ENCODE results near the gene CTIF.

The CTIF gene

GRCh38 chr18:48828194-48828545, 289.3 kb downstream of the CTIF start:
- DNase-seq, result no peak

- no peak for DNase-seq
These were observed 290.0 kb downstream of the CTIF start for GRCh38 chr18:48828691-48829442.

DNA sequence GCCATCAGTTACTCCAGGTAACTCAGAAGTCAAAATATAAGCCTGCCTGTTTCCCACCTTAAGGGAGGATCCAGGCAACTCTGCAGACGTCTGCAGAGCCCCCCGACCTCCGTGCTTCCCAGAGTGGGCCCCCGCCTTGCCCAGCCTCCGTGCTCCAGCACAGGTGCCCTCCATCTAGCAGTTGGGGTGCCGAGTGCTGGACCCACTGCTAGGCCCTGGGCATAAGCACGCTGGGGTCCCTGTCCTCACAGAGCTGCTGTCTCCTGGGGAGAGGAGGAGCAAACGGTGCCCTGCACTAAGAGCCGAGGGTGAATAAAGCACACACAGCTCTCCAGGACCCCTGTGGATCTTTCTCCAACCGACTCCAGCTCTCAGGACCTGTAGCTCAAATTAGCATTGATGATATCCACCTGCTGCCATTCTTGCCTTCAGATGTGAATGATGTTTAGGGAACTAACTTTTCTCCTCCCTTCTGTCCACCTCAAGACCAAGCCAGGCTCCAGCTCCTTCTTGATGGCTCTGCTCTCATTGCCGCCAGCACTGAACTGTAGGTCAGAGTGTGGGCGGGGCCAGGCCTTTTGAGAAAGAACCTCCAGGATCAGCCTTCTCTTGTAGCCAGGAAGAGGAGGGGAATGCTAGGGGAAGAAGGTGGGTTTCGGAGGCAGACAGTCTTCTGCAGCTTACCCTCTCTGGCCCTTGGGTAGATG, 290.8 kb downstream of the CTIF start:
- no peak for DNase-seq

DNA sequence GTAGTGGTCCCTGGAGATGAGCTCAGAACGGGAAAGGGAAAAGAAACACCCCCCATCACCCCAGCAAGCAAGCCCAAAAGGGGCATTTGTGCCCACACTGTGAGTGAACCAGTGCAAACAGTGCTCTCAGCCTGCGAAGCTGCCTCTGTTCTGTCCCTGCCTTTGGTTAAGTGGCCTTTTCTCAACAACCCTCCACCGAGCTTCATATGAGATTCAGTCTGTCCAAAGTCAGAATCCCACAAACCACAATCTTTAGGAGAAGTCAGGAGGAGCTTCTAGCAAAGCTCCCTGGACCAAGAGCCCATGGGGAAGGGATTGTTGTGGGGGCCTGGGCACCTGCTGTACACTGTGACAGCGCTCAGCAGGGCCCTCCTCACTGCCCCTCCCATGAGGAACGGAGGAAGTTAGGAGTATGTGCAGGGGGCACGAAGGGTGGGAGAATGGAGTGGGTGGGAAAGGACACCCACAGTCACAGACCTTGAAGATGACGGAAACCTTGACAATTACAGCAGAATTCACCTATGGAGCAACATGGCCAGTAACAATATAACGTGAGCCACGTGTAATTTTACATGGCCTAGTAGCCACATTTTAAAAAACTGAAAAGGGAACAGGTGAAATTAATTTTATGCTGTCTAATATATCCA, 292.4 kb downstream of the CTIF start:
- no peak for DNase-seq

DNA sequence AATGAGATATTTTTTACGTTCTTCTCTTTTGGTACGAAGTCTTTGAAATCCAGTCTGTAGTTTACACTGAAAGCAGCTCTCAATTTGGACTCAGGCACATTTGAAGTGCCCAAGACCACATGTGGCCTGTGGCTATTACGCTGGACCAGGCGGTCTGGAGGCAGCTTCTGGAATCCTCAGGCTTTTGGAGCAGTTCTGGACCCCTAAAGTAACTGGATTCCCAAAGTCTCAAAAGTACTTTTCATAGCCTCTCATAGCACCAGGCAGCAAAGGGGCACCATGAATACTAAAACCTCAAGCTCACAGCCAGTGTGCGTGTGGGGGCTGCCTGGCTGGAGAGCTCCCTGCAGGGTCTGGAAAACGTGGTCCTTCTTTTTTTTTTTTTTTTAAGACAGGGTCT, 293.0 kb downstream of the CTIF start:
- DNase-seq, result no peak

GRCh38 chr18:48832938-48833700, 294.3 kb downstream of the CTIF start:
- peak; percentile 16 for DNase-seq

DNA sequence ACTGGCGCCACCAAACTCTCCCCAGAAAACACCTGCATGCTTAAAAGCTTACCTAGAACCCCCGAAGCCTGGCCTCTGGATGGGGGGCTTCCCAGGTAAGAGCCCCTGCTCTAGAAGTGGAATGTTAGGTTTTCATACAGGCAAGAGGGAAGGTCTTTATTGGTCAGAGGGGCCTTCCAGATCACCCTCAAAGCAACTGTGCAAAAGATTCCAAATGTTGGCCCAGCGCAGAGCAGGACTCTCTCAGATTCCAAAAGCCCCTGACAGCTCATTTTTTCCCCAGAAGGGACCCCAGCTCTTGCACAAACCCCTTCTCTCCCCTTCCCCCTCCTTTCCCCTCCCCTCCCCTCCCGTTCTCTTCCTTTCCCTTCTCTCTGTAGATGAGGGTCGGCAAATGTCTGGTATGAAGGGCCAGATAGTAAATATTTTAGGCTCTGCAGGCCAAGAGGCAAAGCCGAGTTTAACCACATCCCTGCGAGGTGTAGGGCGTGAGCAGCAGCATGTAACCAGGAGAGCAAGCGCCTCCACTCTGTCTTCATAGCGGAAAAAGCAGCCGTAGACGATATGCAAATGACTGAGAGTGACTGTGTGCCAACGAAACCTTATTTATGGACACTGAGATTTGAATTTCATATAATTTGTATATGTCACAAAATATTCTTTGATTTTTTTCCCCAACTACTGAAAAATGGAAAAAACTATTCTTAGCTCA, 295.0 kb downstream of the CTIF start:
- peak; percentile 52 for DNase-seq

GRCh38 chr18:48834413-48835031, 295.7 kb downstream of the CTIF start:
- peak; percentile 70 for DNase-seq

GRCh38 chr18:48835119-48835518, 296.3 kb downstream of the CTIF start:
- no peak for DNase-seq

GRCh38 chr18:48835745-48836170, 296.9 kb downstream of the CTIF start:
- DNase-seq, result no peak

- DNase-seq, result no peak
These were observed 297.5 kb downstream of the CTIF start for GRCh38 chr18:48836231-48836805.

GRCh38 chr18:48836806-48837615, 298.2 kb downstream of the CTIF start:
- DNase-seq, result no peak

- no peak for DNase-seq
These were observed 298.8 kb downstream of the CTIF start for GRCh38 chr18:48837676-48838075.

DNA sequence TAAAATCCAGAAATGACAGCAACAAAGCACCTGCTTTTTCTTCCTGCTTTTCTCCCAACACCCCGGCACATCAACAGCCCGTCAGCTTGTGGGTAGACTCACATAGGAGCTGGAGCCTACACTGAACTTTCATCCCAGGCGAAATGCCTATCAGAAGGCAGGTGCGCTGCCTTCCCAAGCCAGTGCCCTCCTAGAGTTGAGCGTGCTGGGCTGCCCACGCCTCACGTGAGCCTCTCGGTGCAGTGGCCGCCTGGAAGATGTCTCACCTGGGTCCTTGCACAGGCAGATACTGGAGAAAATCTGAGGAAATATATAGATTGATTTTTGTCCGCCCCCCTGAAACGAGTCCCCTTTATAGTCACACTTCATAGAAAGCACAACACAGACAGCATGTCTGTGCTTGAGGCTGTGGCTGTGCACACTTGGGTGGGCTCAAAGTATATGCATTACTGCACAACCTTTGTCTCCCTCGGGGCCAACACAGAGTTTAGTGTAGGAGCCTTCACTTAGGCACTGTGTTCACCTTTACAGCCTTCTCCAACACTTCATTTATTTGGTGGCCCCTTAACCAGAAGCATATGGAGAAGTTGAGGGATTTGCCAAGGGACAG, 299.4 kb downstream of the CTIF start:
- no peak for DNase-seq

- no peak for DNase-seq
These were observed 300.3 kb downstream of the CTIF start for GRCh38 chr18:48838921-48839818.

DNA sequence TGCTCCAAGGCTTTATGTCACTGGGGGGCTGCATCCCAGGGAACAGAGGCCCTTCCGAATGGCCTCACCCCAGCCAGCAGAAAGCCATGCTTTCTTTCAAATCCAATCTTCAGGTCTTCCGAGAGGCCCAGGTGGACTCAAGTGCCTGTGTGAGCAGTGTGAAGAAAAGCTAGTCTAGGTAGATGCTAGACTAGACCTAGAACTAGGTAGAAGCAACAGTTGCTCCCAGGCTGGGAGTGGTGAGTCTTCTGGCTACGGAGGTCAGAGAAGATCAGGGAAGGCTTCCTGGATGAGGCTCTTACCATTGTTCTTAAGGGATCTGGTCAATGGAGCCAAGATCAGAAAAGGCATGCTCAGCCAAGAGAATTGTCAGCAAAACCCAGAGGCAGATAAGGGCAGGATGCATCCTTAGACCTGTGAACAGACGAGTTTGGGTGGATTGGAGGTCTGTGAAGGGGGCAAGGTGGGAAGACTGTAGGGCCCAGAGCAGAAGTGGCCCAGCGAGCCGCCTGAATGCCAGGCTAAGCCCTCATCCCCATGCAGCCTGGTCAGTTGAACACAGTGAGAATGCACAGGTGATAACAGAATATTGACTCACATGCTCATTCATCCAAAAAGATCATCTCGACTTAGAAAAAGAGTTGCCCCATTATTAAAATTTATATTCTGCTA, 301.1 kb downstream of the CTIF start:
- DNase-seq, result no peak

DNA sequence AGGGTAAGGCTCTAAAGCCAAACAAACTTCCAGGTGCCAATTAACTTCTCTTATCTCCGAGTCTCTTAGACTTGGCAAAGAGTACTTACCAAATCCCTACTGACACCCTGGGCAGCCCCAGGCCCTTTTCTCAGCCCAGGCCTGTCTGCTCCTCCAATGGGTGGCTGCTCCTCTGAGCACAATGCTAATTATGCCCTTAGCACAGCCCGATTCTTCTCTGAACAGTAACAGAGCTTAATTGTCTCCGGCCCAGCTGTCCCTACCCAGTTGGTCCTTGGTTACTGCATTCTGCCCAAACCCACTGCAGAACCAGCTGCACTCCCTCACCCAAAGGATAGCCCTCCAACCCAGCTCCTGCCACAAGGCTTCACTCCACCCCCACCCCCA, 301.7 kb downstream of the CTIF start:
- DNase-seq, result no peak

DNA sequence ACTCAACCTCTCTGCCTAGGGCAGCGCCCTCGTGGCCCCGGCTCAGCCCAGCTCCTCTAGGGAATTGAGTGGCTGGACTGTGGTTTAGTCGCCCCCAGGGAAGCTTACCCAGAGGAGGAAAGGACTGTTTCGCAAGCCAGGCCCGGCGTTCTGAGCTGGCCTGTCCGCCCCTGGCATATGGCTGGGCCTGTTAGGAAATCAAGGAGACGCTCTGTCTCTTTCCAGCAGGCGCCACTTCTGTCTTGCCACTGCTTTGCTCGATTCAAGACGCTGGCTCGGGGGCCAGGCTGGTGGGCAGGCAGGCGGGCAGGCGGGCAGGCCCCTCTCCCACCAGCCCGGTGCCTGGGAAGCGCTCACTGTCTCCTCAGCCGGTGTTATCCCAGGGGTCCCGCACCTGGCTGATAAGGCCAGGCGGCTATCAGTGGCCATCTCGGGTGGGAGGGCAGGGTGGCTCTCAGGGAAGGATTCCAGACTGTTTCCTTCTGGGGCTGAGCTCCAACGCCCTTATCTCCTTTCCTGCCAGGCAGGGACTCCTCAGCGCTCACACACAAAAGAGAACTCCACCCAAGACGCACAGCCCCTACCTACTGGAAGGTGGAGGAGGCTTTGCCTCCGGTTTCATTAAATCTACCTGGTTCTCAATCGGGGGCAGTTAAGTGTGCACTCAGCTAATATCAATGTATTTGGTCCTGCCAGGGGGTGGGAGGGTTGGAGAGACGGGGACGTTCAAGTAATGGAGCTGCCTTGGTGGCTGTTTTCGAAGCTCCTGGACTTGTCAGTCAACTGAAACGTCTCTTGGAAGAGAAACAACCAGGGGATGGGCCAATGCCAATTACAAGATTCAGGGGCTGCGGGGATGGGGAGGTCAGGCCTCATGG, 302.8 kb downstream of the CTIF start:
- no peak for DNase-seq
